SK-N-SH (cell line): Measurements from ENCODE around the gene PLB1. TPM values are rescaled to one million over a fixed set of nuclear protein-coding genes. Genes with fewer than 3 reads are reported as not detected.

Experiments used
- CTCF ChIA-PET: fragments of 300-600, 350-600 bp; formaldehyde crosslinking; extraction: SDS; loops from one replicate; lab custom pipeline; 2021; lab: Yijun Ruan, JAX
- POLR2A ChIA-PET: fragments of 350-600 bp; sonication (Branson Sonifier 250); formaldehyde crosslinking; extraction: SDS; loops from one replicate; lab custom pipeline; 2020; ENCODE audit warnings: antibody characterized with exemption, inconsistent platforms; lab: Yijun Ruan, JAX
- DNase-seq: peaks from one replicate; pipeline ENCODE4 v3.0.0; 2012
- H2AFZ ChIP-seq: fragments of 200-600 bp; sonication (generic); 2 replicates; pipeline ENCODE4 v1.8.1; 2016; ENCODE audit warnings: antibody characterized with exemption, mild to moderate bottlenecking, low read depth
- H3F3A ChIP-seq: fragments of 200-600 bp; sonication (generic); replicated peaks from 2 replicates; pipeline ENCODE3; 2016; ENCODE audit warnings: antibody characterized with exemption, mild to moderate bottlenecking; ENCODE audit not compliant: insufficient read depth
- H3K27ac ChIP-seq, 2 experiments: fragments of 200-500 bp in 1 of 2; fragments of 200-600 bp in 1 of 2; sonication (Bioruptor generic) in 1 of 2; sonication (generic), shearing (Covaris generic) in 1 of 2; 2 replicates each; pipeline versions ENCODE4 v1.5.1 to v1.6.1; 2014 to 2016; ENCODE audit warnings: low read depth in 2 of 2, inconsistent platforms in 1 of 2, low read length in 1 of 2, mild to moderate bottlenecking in 1 of 2, mixed read lengths in 1 of 2
- H3K27me3 ChIP-seq: fragments of 200-600 bp; sonication (generic), shearing (Covaris generic); 2 replicates; pipeline ENCODE4 v1.6.1; 2016; ENCODE audit warnings: mixed run types; ENCODE audit not compliant: insufficient read depth
- H3K36me3 ChIP-seq, 2 experiments: fragments of 200-500 bp in 1 of 2; fragments of 200-600 bp in 1 of 2; sonication (Bioruptor generic) in 1 of 2; sonication (generic) in 1 of 2; replicated peaks in 1 of 2; 2 replicates each; pipeline versions ENCODE3 to v1.5.1; 2014 to 2016; ENCODE audit warnings: low read length in 1 of 2, mild to moderate bottlenecking in 1 of 2; ENCODE audit not compliant: insufficient read depth in 2 of 2, control insufficient read depth in 1 of 2
- H3K4me1 ChIP-seq, 2 experiments: fragments of 200-500 bp in 1 of 2; fragments of 200-600 bp in 1 of 2; sonication (Bioruptor generic) in 1 of 2; sonication (generic), shearing (Covaris generic) in 1 of 2; 2 replicates each; pipeline versions ENCODE4 v1.5.1 to v1.6.1; 2014 to 2016; ENCODE audit warnings: low read depth in 1 of 2, low read length in 1 of 2, mixed run types in 1 of 2; ENCODE audit not compliant: insufficient read depth in 2 of 2, control insufficient read depth in 1 of 2
- H3K4me2 ChIP-seq: fragments of 200-600 bp; sonication (generic), shearing (Covaris generic); 2 replicates; pipeline ENCODE4 v1.6.1; 2017; ENCODE audit warnings: mixed run types
- H3K4me3 ChIP-seq, 2 experiments: fragments of 200-500 bp in 1 of 2; fragments of 200-600 bp in 1 of 2; sonication (Bioruptor generic) in 1 of 2; sonication (generic), shearing (Covaris generic) in 1 of 2; 2 replicates each; pipeline versions ENCODE4 v1.5.1 to v1.8.1; 2014 to 2016; ENCODE audit warnings: low read depth in 2 of 2, inconsistent platforms in 1 of 2, low read length in 1 of 2, mild to moderate bottlenecking in 1 of 2, mixed read lengths in 1 of 2, moderate library complexity in 1 of 2
- H3K79me2 ChIP-seq: fragments of 200-600 bp; sonication (generic); 2 replicates; pipeline ENCODE4 v1.8.1; 2017; ENCODE audit warnings: mild to moderate bottlenecking; ENCODE audit not compliant: insufficient read depth
- H3K9ac ChIP-seq: fragments of 200-600 bp; sonication (generic); 2 replicates; pipeline ENCODE4 v1.6.1; 2017; ENCODE audit warnings: mixed run types
- H3K9me2 ChIP-seq: fragments of 200-600 bp; sonication (generic); 2 replicates; pipeline ENCODE4 v1.6.1; 2017; ENCODE audit warnings: mixed run types
- H3K9me3 ChIP-seq: fragments of 200-600 bp; sonication (generic); 2 replicates; pipeline ENCODE4 v1.6.1; 2017; ENCODE audit warnings: mixed run types, mild to moderate bottlenecking, moderate library complexity
- H4K20me1 ChIP-seq: fragments of 200-600 bp; sonication (generic); 2 replicates; pipeline ENCODE4 v1.6.1; 2017; ENCODE audit warnings: mild to moderate bottlenecking, mixed run types; ENCODE audit not compliant: insufficient read depth
- CHD2 ChIP-seq: fragments of 150-350 bp; IDR thresholded peaks from 2 replicates; pipeline ENCODE4 v1.6.1; 2018; ENCODE audit warnings: low read length; ENCODE audit not compliant: partially characterized antibody
- ELF1 ChIP-seq: IDR thresholded peaks from 2 replicates; pipeline ENCODE4 v1.4.0; 2012
- GABPA ChIP-seq: IDR thresholded peaks from 2 replicates; pipeline ENCODE4 v1.4.0; 2012; ENCODE audit warnings: low read depth, mild to moderate bottlenecking
- GATA2 ChIP-seq: sonication (generic); formaldehyde crosslinking; IDR thresholded peaks from 2 replicates; pipeline ENCODE4 v1.5.0; 2020; ENCODE audit warnings: mild to moderate bottlenecking, missing genetic modification reagents
- MEF2A ChIP-seq: IDR thresholded peaks from 2 replicates; pipeline ENCODE4 v1.4.0; 2012; ENCODE audit warnings: low read depth, borderline replicate concordance
- YY1 ChIP-seq: IDR thresholded peaks from 2 replicates; pipeline ENCODE4 v1.4.0; 2012; ENCODE audit warnings: low read depth, mild to moderate bottlenecking
- WGBS: methylation state at CpG from one replicate; pipeline ENCODE4 v1.1.6; 2017; ENCODE audit warnings: low lambda C conversion rate; 5-methylcytosine and 5-hydroxymethylcytosine counted together
- polyA plus RNA-seq, 3 experiments: library from polyadenylated mRNA; depleted of rRNA; stranded (reverse); fragments of >200 nt; gene quantifications; 2 replicates each; pipeline ENCODE4 v1.2.3, GENCODE V29; 2012
- TF ChIP-seq, protein P1 (sequence below): IDR thresholded peaks from 2 replicates; pipeline ENCODE4 v1.6.1; 2012; ENCODE audit warnings: mild to moderate bottlenecking, low read depth, low read length, moderate library complexity
- TF ChIP-seq, protein P2 (sequence below): fragments of 200-600 bp; sonication (generic); IDR thresholded peaks from 2 replicates; pipeline ENCODE4 v1.6.1; 2017; ENCODE audit warnings: antibody characterized with exemption, mild to moderate bottlenecking, moderate library complexity
- TF ChIP-seq, protein P3 (sequence below): IDR thresholded peaks from 2 replicates; pipeline ENCODE4 v1.4.0; 2012; ENCODE audit warnings: low read depth, borderline replicate concordance
- TF ChIP-seq, protein P4 (sequence below): fragments of 150-350 bp; IDR thresholded peaks from 2 replicates; pipeline ENCODE4 v1.6.1; 2017; ENCODE audit warnings: antibody characterized with exemption, low read length, low read depth, borderline replicate concordance

The PLB1 gene
- polyA plus RNA-seq, 1 of the 3 experiments (the other 2 are of a cell fraction) = 0.10 TPM

- 62% methylated on average over 4 of the region's 4 CpGs for WGBS
These were observed 9.3 kb upstream of the PLB1 start for GRCh38 chr2:28486526-28486925.

More at GRCh38 chr2:28486526-28486925, 9.3 kb upstream of the PLB1 start:
- Histone ChIP-seq H3K9ac (no peak overlapping the region), H3K9me3 (no peaks in the 10 kb centered on the region), H4K20me1 (no peaks in the 10 kb centered on the region), H3F3A (no peaks in the 10 kb centered on the region), H3K4me3 (no peak overlapping the region), H3K79me2 (no peaks in the 10 kb centered on the region), H3K27ac (no peak overlapping the region), H2AFZ (no peak overlapping the region), H3K9me2 (no peaks in the 10 kb centered on the region), H3K36me3 (no peaks in the 10 kb centered on the region), H3K27me3 (no peaks in the 10 kb centered on the region; the same call in 1 of the 2 replicates), H3K4me2 (no peak overlapping the region), H3K4me1 (no peaks in the 10 kb centered on the region)
- ChIA-PET CTCF (interaction anchor here (0.6 kb wide), 1 partner anchor 1545 kb away, joined by 3 read pairs; no protein-coding TSS in a partner anchor), POLR2A (no interaction called here)
- no peak for DNase-seq
- TF ChIP-seq CHD2 (no peak), GATA2 (no peak), GABPA (no peak), ELF1 (no peak), MEF2A (no peak), YY1 (no peak)
- TF ChIP-seq, protein P1, sequence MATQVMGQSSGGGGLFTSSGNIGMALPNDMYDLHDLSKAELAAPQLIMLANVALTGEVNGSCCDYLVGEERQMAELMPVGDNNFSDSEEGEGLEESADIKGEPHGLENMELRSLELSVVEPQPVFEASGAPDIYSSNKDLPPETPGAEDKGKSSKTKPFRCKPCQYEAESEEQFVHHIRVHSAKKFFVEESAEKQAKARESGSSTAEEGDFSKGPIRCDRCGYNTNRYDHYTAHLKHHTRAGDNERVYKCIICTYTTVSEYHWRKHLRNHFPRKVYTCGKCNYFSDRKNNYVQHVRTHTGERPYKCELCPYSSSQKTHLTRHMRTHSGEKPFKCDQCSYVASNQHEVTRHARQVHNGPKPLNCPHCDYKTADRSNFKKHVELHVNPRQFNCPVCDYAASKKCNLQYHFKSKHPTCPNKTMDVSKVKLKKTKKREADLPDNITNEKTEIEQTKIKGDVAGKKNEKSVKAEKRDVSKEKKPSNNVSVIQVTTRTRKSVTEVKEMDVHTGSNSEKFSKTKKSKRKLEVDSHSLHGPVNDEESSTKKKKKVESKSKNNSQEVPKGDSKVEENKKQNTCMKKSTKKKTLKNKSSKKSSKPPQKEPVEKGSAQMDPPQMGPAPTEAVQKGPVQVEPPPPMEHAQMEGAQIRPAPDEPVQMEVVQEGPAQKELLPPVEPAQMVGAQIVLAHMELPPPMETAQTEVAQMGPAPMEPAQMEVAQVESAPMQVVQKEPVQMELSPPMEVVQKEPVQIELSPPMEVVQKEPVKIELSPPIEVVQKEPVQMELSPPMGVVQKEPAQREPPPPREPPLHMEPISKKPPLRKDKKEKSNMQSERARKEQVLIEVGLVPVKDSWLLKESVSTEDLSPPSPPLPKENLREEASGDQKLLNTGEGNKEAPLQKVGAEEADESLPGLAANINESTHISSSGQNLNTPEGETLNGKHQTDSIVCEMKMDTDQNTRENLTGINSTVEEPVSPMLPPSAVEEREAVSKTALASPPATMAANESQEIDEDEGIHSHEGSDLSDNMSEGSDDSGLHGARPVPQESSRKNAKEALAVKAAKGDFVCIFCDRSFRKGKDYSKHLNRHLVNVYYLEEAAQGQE = no peak
- TF ChIP-seq, protein P2, sequence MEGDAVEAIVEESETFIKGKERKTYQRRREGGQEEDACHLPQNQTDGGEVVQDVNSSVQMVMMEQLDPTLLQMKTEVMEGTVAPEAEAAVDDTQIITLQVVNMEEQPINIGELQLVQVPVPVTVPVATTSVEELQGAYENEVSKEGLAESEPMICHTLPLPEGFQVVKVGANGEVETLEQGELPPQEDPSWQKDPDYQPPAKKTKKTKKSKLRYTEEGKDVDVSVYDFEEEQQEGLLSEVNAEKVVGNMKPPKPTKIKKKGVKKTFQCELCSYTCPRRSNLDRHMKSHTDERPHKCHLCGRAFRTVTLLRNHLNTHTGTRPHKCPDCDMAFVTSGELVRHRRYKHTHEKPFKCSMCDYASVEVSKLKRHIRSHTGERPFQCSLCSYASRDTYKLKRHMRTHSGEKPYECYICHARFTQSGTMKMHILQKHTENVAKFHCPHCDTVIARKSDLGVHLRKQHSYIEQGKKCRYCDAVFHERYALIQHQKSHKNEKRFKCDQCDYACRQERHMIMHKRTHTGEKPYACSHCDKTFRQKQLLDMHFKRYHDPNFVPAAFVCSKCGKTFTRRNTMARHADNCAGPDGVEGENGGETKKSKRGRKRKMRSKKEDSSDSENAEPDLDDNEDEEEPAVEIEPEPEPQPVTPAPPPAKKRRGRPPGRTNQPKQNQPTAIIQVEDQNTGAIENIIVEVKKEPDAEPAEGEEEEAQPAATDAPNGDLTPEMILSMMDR = no peak
- TF ChIP-seq, protein P3, sequence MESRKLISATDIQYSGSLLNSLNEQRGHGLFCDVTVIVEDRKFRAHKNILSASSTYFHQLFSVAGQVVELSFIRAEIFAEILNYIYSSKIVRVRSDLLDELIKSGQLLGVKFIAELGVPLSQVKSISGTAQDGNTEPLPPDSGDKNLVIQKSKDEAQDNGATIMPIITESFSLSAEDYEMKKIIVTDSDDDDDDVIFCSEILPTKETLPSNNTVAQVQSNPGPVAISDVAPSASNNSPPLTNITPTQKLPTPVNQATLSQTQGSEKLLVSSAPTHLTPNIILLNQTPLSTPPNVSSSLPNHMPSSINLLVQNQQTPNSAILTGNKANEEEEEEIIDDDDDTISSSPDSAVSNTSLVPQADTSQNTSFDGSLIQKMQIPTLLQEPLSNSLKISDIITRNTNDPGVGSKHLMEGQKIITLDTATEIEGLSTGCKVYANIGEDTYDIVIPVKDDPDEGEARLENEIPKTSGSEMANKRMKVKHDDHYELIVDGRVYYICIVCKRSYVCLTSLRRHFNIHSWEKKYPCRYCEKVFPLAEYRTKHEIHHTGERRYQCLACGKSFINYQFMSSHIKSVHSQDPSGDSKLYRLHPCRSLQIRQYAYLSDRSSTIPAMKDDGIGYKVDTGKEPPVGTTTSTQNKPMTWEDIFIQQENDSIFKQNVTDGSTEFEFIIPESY = no peak
- TF ChIP-seq, protein P4, sequence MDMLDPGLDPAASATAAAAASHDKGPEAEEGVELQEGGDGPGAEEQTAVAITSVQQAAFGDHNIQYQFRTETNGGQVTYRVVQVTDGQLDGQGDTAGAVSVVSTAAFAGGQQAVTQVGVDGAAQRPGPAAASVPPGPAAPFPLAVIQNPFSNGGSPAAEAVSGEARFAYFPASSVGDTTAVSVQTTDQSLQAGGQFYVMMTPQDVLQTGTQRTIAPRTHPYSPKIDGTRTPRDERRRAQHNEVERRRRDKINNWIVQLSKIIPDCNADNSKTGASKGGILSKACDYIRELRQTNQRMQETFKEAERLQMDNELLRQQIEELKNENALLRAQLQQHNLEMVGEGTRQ = no peak
